GM18498 (cell line): ENCODE data around the gene POGZ.

Experiments used
- ATAC-seq: cut with Tn5 transposase; IDR thresholded peaks from one replicate; pipeline ENCODE4 v1.9.1; 2021; ENCODE audit warnings: mild to moderate bottlenecking, moderate library complexity; ENCODE audit not compliant: unreplicated experiment

POGZ gene

GRCh38 chr1:151377150-151377884 lies 82.0 kb downstream of the POGZ start:
- ATAC-seq: no peak

- no peak for ATAC-seq
Measured at GRCh38 chr1:151373196-151373595, 86.1 kb downstream of the POGZ start.

- no peak for ATAC-seq
Measured at GRCh38 chr1:151372058-151372934, 87.0 kb downstream of the POGZ start, which contains the start of gene SELENBP1. Gene SELENBP1 (minus strand): TSS chr1:151372705. CDS start chr1:151372641, 64 bp downstream.

- no peak for ATAC-seq
Measured at GRCh38 chr1:151371370-151372057, 87.8 kb downstream of the POGZ start.

GRCh38 chr1:151370211-151370911 lies 88.9 kb downstream of the POGZ start:
- no peak for ATAC-seq

GRCh38 chr1:151369621-151370048 lies 89.7 kb downstream of the POGZ start:
- no peak for ATAC-seq

- no peak for ATAC-seq
Measured at GRCh38 chr1:151369302-151369610, 90.0 kb downstream of the POGZ start.

- no peak for ATAC-seq
Measured at GRCh38 chr1:151368393-151369301, 90.6 kb downstream of the POGZ start.

GRCh38 chr1:151367658-151368392 lies 91.5 kb downstream of the POGZ start:
- no peak for ATAC-seq

GRCh38 chr1:151364996-151365395 lies 94.3 kb downstream of the POGZ start:
- no peak for ATAC-seq

GRCh38 chr1:151362308-151363155 lies 96.8 kb downstream of the POGZ start:
- ATAC-seq: no peak

GRCh38 chr1:151361883-151362282 lies 97.4 kb downstream of the POGZ start:
- ATAC-seq: no peak

- ATAC-seq: no peak
Measured at GRCh38 chr1:151356696-151357095, 102.6 kb downstream of the POGZ start.
